SK-N-MC (cell line): Measurements from ENCODE around the gene PKMYT1.

Experiments used
- EZH2 ChIP-seq: fragments of 200-600 bp; sonication (generic); IDR thresholded peaks from one replicate; pipeline ENCODE4 v1.6.1; 2017; ENCODE audit warnings: antibody characterized with exemption
- FOXP2 ChIP-seq: optimal IDR thresholded peaks from 2 replicates; pipeline ENCODE3; 2011; ENCODE audit warnings: mild to moderate bottlenecking, moderate library complexity; ENCODE audit not compliant: insufficient read depth; ENCODE audit errors: extremely low read length, control extremely low read depth
- POLR2AphosphoS5 ChIP-seq: IDR thresholded peaks from 2 replicates; pipeline ENCODE4 v1.6.1; 2012; ENCODE audit warnings: mild to moderate bottlenecking, low read depth, low read length, borderline replicate concordance

DNA sequence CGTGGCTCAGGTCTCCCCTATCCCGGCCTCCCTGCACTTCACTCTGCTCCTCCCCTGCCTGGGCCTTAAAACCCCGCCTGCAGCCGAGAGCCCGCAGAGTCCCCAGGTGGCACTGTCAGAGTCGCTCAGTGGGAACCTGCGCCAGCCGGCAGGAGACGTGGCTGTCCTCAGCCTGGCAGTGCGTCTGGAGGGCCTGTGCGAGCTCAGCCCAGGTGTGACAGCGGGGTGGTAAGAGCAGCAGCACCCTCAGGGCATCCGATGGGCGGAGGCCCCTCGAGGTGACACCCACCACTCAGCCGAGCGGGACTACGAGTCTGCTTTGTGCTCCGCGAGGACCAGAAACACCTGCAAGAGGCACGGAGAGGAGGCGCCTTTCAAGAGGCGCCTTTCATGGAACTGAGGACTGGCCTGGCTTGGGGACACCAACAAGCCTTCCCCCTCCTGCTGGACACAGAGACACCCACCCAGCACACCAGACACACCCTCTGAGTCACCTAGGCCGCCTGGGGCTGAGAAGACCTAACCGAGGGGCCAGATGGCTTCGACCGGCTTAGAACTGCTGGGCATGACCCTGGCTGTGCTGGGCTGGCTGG is 32.7 kb upstream of the PKMYT1 start, which contains the start of gene CLDN9:
- TF ChIP-seq EZH2 (no peak), POLR2AphosphoS5 (no peak), FOXP2 (no peak)
